ENCODE results near the gene ABCE1. TPM values are rescaled to one million over a fixed set of nuclear protein-coding genes. Genes with fewer than 3 reads are reported as not detected.

The ABCE1 gene
- total RNA-seq, 4 donors from 2014 or later, result 53.7 to 70.2 (median 64.7) TPM

DNA sequence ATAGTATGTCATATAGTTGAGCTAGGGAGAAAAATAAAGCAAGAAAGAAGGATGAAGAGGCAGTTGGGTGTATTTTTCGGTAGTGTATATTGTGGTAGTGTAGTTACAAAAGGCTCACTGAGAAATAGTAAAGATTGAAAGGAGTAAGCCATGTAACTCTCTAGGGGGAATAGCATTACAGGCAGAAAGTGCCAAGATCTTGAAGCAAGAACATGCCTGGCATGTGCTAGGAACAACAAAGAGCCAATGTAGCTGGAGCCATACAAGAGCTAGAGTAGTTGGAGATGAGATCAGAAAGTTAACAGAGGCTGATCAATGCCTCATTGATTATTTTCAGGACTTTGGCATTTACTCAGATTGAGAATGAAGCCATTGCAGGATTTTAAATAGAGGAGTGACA, 3.0 kb downstream of the ABCE1 start:
- Histone ChIP-seq H3K9me3 (no peaks in the 10 kb centered on the region), H3K27me3 (no peaks in the 10 kb centered on the region), H3K4me1 (peaks cover 21 to 24% of the 10 kb centered on the region in 2 donors), H3K27ac (no peak overlapping the region), H3K4me3 (replicated peaks in 1 of 3) (no peak overlapping the region), H3K36me3 (peaks cover 0 to 9% of the 10 kb centered on the region in 2 donors)
- intact Hi-C loops (cut with DNase I), result no loop called here
- no peak for DNase-seq
- WGBS, 2 donors, result 94 to 96% methylated on average over 1 of the region's 1 CpG
- no peak for TF ChIP-seq POLR2A (IDR thresholded peaks at IDR 0.05)
- TF ChIP-seq CTCF (IDR thresholded peaks at IDR 0.05), result no peak

DNA sequence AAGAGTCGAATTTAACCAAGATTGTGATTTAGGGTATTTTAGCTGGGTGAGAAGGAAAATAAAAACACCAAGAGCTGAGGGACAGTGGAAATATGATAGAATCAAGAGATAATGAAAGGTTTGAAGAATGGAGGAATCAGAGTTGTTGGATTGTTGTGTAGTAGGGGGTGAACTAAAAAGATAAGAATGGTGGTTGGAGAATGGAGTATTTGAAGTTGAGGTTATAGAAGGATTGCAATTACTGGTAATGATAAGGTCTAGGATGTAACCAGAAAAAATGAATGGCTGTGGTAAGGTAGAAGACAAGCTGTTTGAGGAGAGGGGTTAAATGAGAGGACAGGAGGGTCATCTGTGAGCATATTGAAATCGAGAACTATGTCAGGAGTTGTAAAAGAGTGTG, 4.5 kb downstream of the ABCE1 start:
- Histone ChIP-seq H3K36me3 (peaks cover 10 to 11% of the 10 kb centered on the region in 2 donors), H3K9me3 (no peaks in the 10 kb centered on the region), H3K4me1 (peaks cover 11 to 12% of the 10 kb centered on the region in 2 donors), H3K27me3 (no peaks in the 10 kb centered on the region), H3K4me3 (replicated peaks in 1 of 3) (no peak overlapping the region), H3K27ac (no peak overlapping the region)
- no peak for TF ChIP-seq POLR2A (IDR thresholded peaks at IDR 0.05)
- TF ChIP-seq CTCF (IDR thresholded peaks at IDR 0.05), result no peak
- intact Hi-C loops (cut with DNase I), result no loop called here
- WGBS, 2 donors, result 89 to 90% methylated on average over 2 of the region's 2 CpGs
- DNase-seq, result no peak

- Histone ChIP-seq H3K27me3 (no peaks in the 10 kb centered on the region), H3K4me1 (peaks cover 11 to 12% of the 10 kb centered on the region in 2 donors), H3K27ac (no peak overlapping the region), H3K4me3 (replicated peaks in 1 of 3) (no peak overlapping the region), H3K36me3 (peaks cover 13 to 18% of the 10 kb centered on the region in 2 donors), H3K9me3 (no peaks in the 10 kb centered on the region)
- TF ChIP-seq CTCF (IDR thresholded peaks at IDR 0.05) (no peak), POLR2A (IDR thresholded peaks at IDR 0.05) (no peak)
- WGBS, 2 donors, result 84 to 89% methylated on average over 3 of the region's 3 CpGs
- no peak for DNase-seq
- intact Hi-C loops (cut with DNase I), result no loop called here
Measured at GRCh38 chr4:145103496-145103895, 5.4 kb downstream of the ABCE1 start.

GRCh38 chr4:145107126-145107525, 9.0 kb downstream of the ABCE1 start:
- intact Hi-C loops (cut with DNase I), result no loop called here
- no peaks in the 10 kb centered on the region for H3K27me3 ChIP-seq
- no peak overlapping the region for H3K27ac ChIP-seq
- no peaks in the 10 kb centered on the region for H3K9me3 ChIP-seq
- TF ChIP-seq CTCF (IDR thresholded peaks at IDR 0.05) (no peak), POLR2A (IDR thresholded peaks at IDR 0.05) (no peak)
- no peak overlapping the region for H3K4me3 ChIP-seq (replicated peaks in 1 of 3)
- 75 to 79% methylated on average over 2 of the region's 2 CpGs for WGBS, 2 donors
- H3K4me1 ChIP-seq, result no peaks in the 10 kb centered on the region
- peaks cover 30 to 37% of the 10 kb centered on the region in 2 donors for H3K36me3 ChIP-seq
- DNase-seq, result no peak

DNA sequence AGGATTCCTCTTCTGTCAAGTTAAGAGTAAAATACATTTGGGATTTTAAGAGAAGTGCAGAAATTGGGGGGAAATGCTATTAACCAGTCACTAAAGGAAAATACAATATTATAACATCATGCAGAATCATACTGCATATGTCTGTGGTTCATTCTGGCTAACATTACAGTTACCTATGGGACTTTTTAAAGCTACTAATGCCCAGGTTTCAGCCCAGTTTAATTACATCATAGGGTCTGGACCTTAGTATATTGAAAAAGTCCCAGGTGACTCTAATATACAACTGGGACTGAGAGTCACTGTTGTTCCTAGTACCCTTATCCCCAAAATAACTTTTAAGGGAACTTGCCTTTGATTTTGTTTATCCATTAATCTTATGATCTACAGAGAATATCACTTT, 10.0 kb downstream of the ABCE1 start:
- no peak for DNase-seq
- no peak overlapping the region for H3K27ac ChIP-seq
- no peak for TF ChIP-seq POLR2A (IDR thresholded peaks at IDR 0.05)
- TF ChIP-seq CTCF (IDR thresholded peaks at IDR 0.05), result no peak
- no peaks in the 10 kb centered on the region for H3K27me3 ChIP-seq
- no peak overlapping the region for H3K4me3 ChIP-seq (replicated peaks in 1 of 3)
- H3K9me3 ChIP-seq, result no peaks in the 10 kb centered on the region
- no peaks in the 10 kb centered on the region for H3K4me1 ChIP-seq
- intact Hi-C loops (cut with DNase I), result no loop called here
- H3K36me3 ChIP-seq, result peaks cover 30 to 46% of the 10 kb centered on the region in 2 donors

Measured in thyroid gland (tissue), 4 donors.